GM19035 (cell line): ENCODE measurements around the gene SNX24.
A peak's percentile ranks its signal among the peaks of the same experiment; 100 is the strongest.
"Not testable (repeated sequence)": the region's sequence is repeated elsewhere in the genome, so short reads cannot be mapped to it uniquely, and the experiment has no call there.

ENCODE experiments used
- ATAC-seq: cut with Tn5 transposase; IDR thresholded peaks from one replicate; pipeline ENCODE4 v1.9.1; 2021; ENCODE audit not compliant: unreplicated experiment

The SNX24 gene

GRCh38 chr5:122845229-122846050, at the start of gene SNX24:
Gene SNX24, plus strand, starts transcription at chr5:122845613. Its CDS starts 21 bp downstream, at chr5:122845634.
- peak; percentile 82 for ATAC-seq

GRCh38 chr5:122805481-122805880, 39.9 kb upstream of the SNX24 start:
- ATAC-seq = no peak

- no peak for ATAC-seq
Observed at GRCh38 chr5:122810405-122810804, 35.0 kb upstream of the SNX24 start.

GRCh38 chr5:122815218-122815767, 30.1 kb upstream of the SNX24 start:
- no peak for ATAC-seq

GRCh38 chr5:122816756-122817155, 28.7 kb upstream of the SNX24 start:
- ATAC-seq = no peak

- ATAC-seq = no peak
Observed at GRCh38 chr5:122831984-122832383, 13.4 kb upstream of the SNX24 start.

- ATAC-seq = no peak
Observed at GRCh38 chr5:122835681-122836080, 9.7 kb upstream of the SNX24 start.

GRCh38 chr5:122836947-122837346, 8.5 kb upstream of the SNX24 start:
- ATAC-seq = no peak

GRCh38 chr5:122839731-122840130, 5.7 kb upstream of the SNX24 start:
- ATAC-seq = no peak

GRCh38 chr5:122842016-122842580, 3.3 kb upstream of the SNX24 start:
- ATAC-seq = no peak

GRCh38 chr5:122844136-122844909, 1.1 kb upstream of the SNX24 start:
- peak; percentile 2 for ATAC-seq

GRCh38 chr5:122844910-122845228, 544 bp upstream of the SNX24 start:
- ATAC-seq = peak; percentile 46

- ATAC-seq = no peak
Observed at GRCh38 chr5:122846051-122846550, 688 bp downstream of the SNX24 start.

- ATAC-seq = no peak
Observed at GRCh38 chr5:122847687-122848081, 2.3 kb downstream of the SNX24 start.

GRCh38 chr5:122849771-122850170, 4.4 kb downstream of the SNX24 start:
- no peak for ATAC-seq

- ATAC-seq = not testable (repeated sequence)
Observed at GRCh38 chr5:122857538-122857937, 12.1 kb downstream of the SNX24 start.

GRCh38 chr5:122858451-122858850, 13.0 kb downstream of the SNX24 start:
- ATAC-seq = no peak

GRCh38 chr5:122863240-122863639, 17.8 kb downstream of the SNX24 start:
- no peak for ATAC-seq

- ATAC-seq = no peak
Observed at GRCh38 chr5:122863721-122864120, 18.3 kb downstream of the SNX24 start.

- ATAC-seq = no peak
Observed at GRCh38 chr5:122864400-122864799, 19.0 kb downstream of the SNX24 start.

- ATAC-seq = no peak
Observed at GRCh38 chr5:122864842-122865241, 19.4 kb downstream of the SNX24 start.
